GM19035 (cell line): ENCODE data around the gene DENND6B.

Experiments
- ATAC-seq: cut with Tn5 transposase; IDR thresholded peaks from one replicate; pipeline ENCODE4 v1.9.1; 2021; ENCODE audit not compliant: unreplicated experiment

DENND6B gene

DNA sequence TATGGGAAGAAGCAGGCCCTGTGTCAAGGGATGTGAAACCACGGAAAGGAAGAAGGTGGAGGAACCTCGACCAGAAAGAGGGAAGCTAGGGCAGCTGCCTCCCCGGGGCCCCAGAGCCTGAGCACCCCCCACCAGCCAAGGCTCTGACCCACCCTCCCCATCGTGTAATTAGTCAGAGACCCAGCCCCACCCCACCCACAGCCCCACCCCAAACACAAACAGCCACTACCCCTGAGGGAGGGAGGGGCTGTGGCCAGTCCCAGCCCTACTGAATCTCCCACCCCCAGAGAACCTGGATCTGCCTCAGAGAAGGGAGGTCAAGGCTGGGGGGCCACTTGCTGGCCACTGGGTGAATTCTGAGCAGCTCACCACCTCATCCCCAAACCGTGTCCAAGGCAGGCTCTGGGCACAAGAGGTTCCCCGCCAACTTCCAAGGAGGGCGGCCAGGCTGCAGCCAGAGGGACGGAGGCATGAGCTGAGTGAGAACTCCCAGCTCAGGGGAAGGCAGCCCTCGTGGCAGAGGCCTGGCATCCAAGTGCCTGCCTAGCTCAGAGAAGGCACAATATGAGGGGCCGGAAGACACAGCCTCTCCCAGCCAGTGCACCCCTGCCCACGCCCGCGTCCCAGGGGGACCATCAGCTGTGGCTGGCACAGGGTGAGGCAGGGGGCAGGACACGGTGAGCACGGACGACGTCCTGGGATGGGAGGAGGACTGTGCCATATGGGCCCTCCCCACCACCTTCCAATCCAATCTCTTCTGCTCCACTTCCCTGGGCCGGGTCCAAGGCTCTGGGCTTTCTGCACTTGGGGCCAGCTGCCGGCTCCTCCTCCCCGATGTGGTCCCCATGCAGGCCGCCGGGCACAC lies 22.1 kb downstream of the DENND6B start:
- no peak for ATAC-seq

GRCh38 chr22:50303848-50304527 lies 22.8 kb downstream of the DENND6B start:
- no peak for ATAC-seq

DNA sequence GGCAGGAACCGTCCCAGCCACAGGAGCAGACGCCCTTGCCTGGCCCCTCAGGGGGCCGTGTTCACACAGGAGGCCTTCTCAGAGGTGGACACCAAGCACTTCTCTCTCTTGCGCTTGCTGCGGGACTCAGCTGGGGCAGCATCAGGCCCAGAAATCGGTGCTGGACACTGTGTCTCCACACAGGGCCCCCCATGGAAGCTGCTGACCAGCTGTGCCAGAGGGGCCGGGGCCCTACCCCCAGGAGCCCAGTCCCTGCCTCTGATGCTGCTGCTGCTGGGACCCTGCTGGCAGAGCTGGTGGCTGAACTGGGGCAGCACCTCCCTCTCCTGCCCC lies 23.3 kb downstream of the DENND6B start:
- ATAC-seq, result no peak

- ATAC-seq, result no peak
These were observed 24.2 kb downstream of the DENND6B start for GRCh38 chr22:50302564-50302963.

DNA sequence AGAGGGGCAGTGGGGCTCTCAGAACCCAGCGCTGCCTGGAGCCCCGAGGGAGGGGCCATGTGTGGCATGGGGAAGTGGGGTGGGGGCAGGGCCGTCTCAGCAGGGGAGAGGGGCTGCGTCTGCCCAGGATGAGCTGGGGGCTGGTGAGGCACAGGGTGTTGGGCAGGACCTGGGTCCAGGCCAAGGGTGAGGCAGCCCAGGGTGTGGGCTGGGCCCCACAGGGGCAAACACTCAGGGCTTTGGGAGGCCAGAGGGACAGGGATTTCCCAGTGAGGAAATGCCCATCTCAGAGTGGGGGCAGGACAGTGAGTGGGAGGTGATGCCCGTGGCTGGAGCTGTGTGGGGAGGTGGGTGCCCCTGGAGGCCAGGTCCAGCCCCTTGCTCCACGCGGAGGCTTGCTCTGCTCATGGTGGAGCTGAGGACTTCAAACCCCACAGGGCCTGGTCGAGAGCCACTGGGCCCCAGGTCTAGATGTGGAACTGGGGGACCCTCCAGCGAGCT lies 24.7 kb downstream of the DENND6B start:
- no peak for ATAC-seq

DNA sequence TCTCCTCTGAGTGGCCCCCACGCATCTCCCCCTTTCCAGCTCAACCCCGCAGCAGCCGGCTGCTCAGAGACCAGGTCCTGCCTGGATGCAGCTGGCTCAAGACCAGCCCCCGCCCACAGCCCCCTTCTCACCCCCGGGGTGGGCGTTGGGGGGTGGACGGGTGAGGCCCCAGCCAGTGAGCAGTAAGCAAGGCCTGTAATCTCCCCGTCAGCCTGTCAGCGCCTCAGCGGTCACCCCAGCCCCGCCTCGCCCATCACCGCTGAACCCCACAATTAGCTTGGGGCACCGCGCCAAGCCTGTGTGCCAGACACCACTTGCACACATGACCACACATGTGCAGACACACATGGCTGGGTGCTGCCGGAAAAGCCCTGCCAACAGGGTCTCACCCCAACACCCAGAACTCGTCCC lies 25.2 kb downstream of the DENND6B start:
- no peak for ATAC-seq

DNA sequence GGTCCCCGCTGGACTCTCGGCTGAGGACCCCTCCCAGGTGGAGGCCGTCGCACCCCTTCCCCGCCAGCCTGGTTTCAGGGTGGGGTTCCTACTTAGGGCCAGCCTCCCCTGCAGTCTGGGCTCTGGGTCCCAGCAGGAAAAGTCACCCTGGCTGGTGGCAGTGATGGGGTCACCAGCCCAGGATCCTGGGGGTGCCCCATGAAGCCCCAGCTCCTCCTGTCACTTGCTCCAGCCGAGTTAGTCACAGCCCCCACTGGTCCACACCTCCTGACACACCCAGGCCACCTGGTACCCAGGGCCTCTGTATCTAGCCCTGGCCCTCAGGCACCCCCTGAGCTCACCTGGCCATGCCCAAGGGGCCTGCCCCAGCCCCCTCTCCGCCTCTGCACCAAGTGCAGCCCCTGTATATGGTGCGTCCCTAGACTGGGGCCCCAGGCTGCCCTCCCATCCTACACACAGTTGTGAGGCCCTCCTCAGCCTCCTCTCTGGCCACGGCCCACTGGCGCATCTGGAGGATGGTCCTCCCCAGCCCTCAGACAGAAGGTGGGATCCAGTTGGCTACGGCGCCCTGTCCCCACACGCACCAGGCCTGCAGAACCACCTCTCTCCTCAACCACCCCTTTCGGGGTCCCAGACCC lies 26.1 kb downstream of the DENND6B start:
- ATAC-seq, result no peak

DNA sequence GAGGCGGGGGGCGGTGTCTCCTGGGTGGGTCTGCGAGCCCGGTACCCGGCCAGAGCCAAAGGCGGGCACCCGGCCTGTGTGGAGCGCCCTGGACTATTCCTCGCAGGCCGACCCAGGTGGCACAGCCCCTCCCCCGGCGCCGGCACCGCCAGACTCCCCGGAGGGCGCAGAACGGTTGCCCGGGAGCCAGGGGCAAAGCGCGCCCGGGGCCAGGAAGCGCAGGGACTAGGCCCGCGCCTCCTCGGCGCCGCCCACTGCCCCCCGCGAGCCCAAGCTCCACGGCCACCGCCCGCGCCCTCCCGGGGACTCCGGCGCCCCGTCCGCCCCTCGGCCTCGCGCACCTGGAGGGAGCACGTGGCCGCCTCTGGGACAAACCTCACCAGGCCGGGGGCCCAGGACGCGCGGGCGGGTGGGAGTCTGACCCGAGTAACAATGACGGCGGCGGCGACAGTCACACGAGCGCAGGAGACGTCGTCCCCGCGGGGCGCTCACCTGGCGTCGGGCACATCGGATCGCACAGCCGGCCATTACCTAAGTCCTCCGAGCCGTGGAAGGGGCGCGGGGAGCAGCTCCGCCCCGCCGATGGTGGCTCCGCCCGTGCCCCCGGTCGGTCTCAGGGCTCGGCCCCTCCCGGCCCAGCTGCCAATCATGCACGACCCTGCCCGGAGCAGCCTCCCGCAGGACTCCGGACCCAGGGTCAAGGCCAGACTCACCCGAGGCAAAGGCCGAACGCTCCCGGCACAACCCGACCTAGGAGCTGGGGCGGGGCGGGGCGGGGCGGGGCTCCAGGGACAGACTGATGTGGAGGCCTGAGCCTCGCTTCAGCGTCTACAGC lies 26.8 kb downstream of the DENND6B start:
- ATAC-seq, result no peak

- ATAC-seq, result no peak
These were observed 27.7 kb downstream of the DENND6B start for GRCh38 chr22:50298937-50299784.

- no peak for ATAC-seq
These were observed 28.6 kb downstream of the DENND6B start for GRCh38 chr22:50298266-50298637.

- ATAC-seq, result no peak
These were observed 29.1 kb downstream of the DENND6B start for GRCh38 chr22:50297510-50298265.

DNA sequence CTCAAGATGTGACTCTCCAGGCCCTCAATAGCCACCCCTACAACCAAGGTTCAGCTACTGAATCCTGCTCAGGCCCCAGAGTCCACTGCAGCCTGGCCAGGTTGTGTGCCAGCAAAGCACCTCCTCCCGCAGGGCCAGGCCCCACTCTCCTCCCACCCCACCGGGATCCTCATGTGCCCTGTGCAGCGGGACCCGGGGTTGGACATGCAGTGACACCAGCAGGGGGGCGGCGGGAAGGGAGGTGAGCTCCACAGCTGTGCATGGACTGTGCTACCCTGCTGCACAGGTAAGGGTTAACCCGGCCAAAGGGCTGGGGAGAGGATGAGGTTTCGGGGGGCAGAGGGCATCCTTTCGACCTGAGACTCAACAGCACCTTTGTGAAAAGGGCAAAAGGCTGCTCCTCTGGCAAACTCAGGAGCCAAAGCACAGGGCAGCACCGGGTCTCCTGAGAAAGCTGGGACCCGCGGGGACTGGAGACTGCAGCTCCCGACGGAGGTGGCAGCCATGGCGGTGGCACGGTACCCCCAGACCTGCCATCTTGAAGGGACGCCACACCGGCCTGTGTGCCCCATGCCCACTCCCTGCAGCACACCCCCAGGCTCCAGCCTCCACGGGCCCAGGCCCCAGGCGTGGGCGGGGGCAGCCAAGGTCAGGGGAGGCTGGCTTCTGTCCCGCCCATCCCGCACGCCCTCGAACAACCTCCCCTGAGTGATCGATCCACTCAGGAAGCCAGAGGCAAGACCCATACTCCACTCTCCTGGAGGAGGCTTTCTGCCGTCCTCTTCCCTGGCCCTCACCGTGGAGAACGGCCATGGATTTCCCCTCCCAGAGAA lies 29.9 kb downstream of the DENND6B start:
- ATAC-seq, result no peak

GRCh38 chr22:50294319-50294656 lies 32.5 kb downstream of the DENND6B start:
- ATAC-seq, result no peak

DNA sequence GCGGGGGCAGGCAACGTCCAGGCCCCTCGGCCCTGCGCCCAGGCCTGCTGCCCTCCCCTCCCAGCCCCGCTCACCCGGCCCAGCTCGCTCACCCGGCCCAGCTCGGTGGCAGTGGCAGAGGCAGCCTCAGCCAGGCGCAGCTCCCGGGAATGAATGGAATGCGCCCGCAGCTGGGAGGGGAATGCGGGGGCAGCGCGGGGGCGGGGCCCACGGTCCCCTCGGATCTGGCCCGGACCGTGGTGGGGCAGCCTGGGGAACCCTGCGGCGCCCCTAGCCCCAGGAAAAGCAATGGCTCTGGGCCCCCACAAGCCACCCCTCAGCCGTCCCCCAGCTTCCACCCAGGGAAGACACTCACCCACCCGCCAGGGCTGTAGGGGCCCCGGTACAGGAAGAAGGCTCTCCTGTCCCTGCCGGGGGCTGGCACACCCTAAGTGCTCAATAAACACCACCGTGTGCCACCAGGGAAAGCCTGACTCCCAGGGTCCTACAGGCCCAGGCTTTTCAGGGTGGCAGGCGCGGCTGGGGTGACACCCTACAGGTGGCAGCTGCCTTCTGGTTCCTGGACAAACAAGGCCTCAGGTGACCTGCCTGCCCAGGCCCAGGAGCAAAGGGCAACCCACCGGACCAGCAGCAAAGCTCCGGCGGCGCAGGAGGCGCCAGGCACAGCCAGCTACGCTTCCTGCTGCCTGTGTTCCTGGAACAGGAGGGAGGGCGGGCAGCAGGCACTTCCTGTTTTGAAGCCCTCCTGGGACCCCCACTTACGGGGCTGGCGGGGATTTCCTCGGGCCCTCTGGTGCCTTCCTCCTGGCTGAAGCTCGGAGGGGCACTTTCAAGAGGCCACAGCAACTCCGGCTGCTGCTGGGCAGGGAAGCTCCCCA lies 33.1 kb downstream of the DENND6B start:
- ATAC-seq, result no peak

DNA sequence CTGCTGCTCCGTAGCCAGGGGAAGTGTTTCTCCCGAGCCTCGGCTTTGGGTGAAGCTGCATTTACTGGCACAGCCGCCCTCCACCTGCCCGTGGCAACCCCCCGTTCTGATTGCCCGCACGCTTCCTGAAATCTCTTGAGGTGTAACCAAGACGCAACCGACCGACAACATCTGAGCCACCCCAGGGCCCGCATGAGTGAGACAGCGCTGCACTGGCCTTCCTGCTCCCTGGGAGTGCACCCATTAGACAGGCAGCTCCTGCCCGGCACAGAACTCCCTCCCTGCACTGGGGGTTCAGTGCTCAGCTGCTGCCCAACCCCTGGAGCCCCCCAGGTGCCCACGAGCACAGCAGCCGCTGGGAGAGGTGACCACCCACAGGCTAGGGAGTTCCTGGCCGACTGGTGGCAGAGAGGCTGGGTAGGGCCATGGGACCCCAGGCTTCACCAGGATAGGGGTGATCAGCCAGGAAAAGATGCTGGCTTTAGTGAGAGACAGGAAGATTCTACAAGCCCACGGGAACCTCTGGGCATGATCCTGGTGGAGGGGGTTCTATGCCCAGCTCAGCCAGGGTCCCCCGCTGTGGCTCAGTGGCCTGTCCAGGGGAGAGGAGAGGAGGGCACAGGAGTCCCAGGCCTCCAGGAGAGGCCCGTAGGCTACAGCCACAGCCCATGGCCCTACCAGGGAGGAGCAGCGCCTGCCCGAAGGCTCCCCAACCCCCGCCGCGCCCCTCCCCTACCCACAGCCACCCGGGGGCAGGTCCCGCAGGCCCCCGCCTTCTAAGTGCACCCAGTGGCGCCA lies 34.0 kb downstream of the DENND6B start:
- no peak for ATAC-seq

GRCh38 chr22:50289942-50290630 lies 36.7 kb downstream of the DENND6B start:
- no peak for ATAC-seq
